KMS-11 (cell line): ENCODE results near the gene MAPK8IP1.
A peak's percentile ranks its signal among the peaks of the same experiment; 100 is the strongest.

ENCODE experiments used
- H2AFZ ChIP-seq: fragments of 200-600 bp; sonication (generic); 2 replicates; pipeline ENCODE4 v1.6.1; 2016; ENCODE audit warnings: antibody characterized with exemption, mixed run types, low read depth
- H3K27ac ChIP-seq: fragments of 200-600 bp; sonication (generic); 2 replicates; pipeline ENCODE4 v1.6.1; 2016; ENCODE audit warnings: mild to moderate bottlenecking, mixed run types
- H3K27me3 ChIP-seq: fragments of 200-600 bp; sonication (generic); 2 replicates; pipeline ENCODE4 v1.6.1; 2017; ENCODE audit warnings: mild to moderate bottlenecking, low read depth, mixed run types, moderate library complexity; ENCODE audit not compliant: insufficient read depth
- H3K36me3 ChIP-seq: fragments of 200-600 bp; sonication (generic); 2 replicates; pipeline ENCODE4 v1.6.1; 2017; ENCODE audit warnings: mild to moderate bottlenecking, mixed run types; ENCODE audit not compliant: insufficient read depth
- H3K4me1 ChIP-seq: fragments of 200-600 bp; sonication (generic); 2 replicates; pipeline ENCODE4 v1.6.1; 2016; ENCODE audit warnings: mild to moderate bottlenecking, low read depth, mixed run types; ENCODE audit not compliant: poor library complexity, severe bottlenecking
- H3K4me2 ChIP-seq: fragments of 200-600 bp; sonication (generic); 2 replicates; pipeline ENCODE4 v1.7.0; 2016; ENCODE audit warnings: mild to moderate bottlenecking, mixed run types
- H3K4me3 ChIP-seq: fragments of 200-600 bp; sonication (generic); IDR thresholded peaks from 2 replicates; pipeline ENCODE4 v1.6.1; 2017; ENCODE audit warnings: low read depth, low read length, mixed read lengths; ENCODE audit not compliant: insufficient read depth
- H3K79me2 ChIP-seq: fragments of 200-600 bp; sonication (generic); 2 replicates; pipeline ENCODE4 v1.6.1; 2016; ENCODE audit warnings: low read depth, mixed run types; ENCODE audit not compliant: insufficient read depth
- H3K9ac ChIP-seq: fragments of 200-600 bp; sonication (generic); 2 replicates; pipeline ENCODE4 v1.6.1; 2016; ENCODE audit warnings: mild to moderate bottlenecking, mixed run types
- H4K20me1 ChIP-seq: fragments of 200-600 bp; sonication (generic); 2 replicates; pipeline ENCODE4 v1.6.1; 2016; ENCODE audit warnings: mild to moderate bottlenecking, mixed run types; ENCODE audit not compliant: insufficient read depth
- TF ChIP-seq, protein P1 (sequence below): fragments of 200-600 bp; sonication (generic); conservative IDR thresholded peaks from 2 replicates; pipeline ENCODE4 v1.6.1; 2017; ENCODE audit warnings: low read depth, mild to moderate bottlenecking, antibody characterized with exemption, low read length, moderate library complexity, mixed read lengths

The MAPK8IP1 gene

DNA sequence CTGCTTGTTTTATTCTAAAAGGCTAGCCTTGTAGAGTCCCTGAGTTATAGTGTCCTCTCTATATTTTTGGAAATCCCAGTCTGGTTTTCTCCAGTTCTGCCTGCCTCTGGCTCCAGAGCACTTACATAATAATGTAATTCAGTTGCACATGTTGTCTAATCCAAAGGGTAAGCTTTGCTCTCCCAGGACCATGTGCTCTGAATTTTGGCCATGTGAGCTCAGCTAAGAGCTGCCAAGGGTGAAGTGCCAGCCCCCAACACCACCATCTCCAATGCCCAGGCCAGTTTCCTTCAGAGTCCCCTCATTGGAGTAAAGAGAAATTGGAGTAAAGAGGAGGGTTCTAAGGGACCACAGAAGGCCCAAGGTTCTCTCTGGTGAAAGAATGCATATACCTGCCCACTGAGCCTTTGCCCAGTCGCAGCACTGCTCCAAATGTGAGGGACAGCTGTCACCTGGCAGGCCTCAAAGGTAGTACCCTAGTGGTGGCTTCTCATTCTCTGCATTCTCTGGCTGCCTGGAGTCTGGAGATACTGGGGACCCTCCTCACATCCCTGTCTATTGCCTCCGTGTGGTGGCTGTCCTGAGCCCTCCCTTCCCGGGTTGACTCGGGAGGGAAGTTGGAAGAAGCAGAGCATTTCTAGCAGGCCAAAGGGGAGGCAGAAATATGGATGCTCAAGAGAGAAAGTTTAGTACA is 33.3 kb upstream of the MAPK8IP1 start:
- Histone ChIP-seq H3K4me2 (peak overlapping the region; percentile 32), H3K4me1 (peaks cover 55% of the 10 kb centered on the region), H3K4me3 (no peak overlapping the region), H2AFZ (no peak overlapping the region), H3K36me3 (no peaks in the 10 kb centered on the region), H3K27me3 (no peaks in the 10 kb centered on the region), H3K9ac (no peak overlapping the region), H4K20me1 (no peaks in the 10 kb centered on the region), H3K27ac (peak overlapping the region; percentile 9; the same call in 1 of the 2 replicates), H3K79me2 (peaks cover 54% of the 10 kb centered on the region; the same call in 1 of the 2 replicates)
- TF ChIP-seq, protein P1, sequence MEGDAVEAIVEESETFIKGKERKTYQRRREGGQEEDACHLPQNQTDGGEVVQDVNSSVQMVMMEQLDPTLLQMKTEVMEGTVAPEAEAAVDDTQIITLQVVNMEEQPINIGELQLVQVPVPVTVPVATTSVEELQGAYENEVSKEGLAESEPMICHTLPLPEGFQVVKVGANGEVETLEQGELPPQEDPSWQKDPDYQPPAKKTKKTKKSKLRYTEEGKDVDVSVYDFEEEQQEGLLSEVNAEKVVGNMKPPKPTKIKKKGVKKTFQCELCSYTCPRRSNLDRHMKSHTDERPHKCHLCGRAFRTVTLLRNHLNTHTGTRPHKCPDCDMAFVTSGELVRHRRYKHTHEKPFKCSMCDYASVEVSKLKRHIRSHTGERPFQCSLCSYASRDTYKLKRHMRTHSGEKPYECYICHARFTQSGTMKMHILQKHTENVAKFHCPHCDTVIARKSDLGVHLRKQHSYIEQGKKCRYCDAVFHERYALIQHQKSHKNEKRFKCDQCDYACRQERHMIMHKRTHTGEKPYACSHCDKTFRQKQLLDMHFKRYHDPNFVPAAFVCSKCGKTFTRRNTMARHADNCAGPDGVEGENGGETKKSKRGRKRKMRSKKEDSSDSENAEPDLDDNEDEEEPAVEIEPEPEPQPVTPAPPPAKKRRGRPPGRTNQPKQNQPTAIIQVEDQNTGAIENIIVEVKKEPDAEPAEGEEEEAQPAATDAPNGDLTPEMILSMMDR = no peak

DNA sequence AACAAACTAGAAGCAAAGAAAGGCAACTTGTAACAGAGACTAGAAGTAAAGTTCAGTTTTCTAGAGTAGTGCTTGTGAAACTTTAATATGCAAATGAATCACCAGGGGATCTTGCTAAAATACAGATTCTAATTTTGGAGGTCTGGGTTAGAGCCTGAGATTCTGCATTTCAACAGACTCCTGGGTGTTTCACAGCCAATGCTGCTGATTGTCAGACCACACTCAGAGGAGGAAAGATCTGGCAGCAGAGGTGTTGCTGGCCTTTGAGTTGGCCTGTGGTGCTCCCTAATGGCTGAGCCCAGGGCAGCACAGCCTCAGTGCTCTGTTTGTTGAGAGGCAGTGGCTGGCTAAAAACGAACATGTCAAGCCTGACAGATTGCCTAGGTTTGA is 32.7 kb upstream of the MAPK8IP1 start:
- Histone ChIP-seq H3K4me1 (peaks cover 61% of the 10 kb centered on the region), H2AFZ (no peak overlapping the region), H4K20me1 (no peaks in the 10 kb centered on the region), H3K79me2 (peaks cover 54% of the 10 kb centered on the region; the same call in 1 of the 2 replicates), H3K4me3 (no peak overlapping the region), H3K4me2 (peak overlapping the region; percentile 32), H3K36me3 (no peaks in the 10 kb centered on the region), H3K27ac (peak overlapping the region; percentile 9; the same call in 1 of the 2 replicates), H3K9ac (no peak overlapping the region), H3K27me3 (no peaks in the 10 kb centered on the region)
- TF ChIP-seq, protein P1 = no peak

DNA sequence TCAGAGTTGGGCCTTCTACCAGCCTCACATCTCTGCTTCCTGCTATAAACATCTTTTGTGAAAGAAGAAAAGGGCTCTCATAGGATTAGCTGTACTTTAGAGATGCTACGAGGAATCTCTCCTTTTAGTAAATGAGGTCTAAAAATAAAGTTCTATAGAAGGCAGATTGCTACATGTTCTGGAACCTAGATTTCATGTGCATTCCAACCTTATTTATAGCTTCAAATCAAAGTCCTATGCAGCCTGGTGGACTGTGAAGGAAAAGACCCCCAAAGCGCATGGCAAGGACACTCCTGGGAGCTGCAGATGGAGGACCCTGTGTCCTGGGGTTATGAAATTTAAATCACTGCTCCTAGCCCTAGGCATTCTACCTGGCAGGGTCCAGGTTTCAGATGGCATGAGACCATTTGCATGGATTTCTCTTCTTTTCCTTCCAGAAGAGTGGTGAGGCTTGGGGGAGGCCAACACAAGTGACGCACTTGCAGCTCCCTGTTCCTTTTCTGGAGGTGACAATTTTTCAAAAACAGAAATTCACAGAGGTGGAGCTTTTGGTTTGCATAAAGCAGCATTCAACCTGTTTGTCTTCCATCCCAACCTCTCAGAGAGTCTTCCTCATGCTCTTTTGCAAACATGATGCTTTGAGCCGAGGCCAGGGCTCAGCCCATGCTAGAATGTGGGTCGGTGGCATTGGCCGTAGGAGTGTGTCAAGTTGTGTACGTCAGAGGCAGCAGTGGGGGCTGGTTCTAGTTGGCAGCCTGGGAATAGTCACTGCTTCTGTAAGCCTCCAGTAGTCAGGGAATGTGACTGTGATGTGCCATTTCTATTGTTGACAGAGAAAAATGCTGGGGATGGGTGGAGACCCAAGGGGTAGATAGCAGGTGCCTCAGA is 31.9 kb upstream of the MAPK8IP1 start:
- Histone ChIP-seq H3K4me2 (peak overlapping the region; percentile 32), H3K79me2 (peaks cover 49% of the 10 kb centered on the region; the same call in 1 of the 2 replicates), H3K36me3 (no peaks in the 10 kb centered on the region), H3K27ac (0 out of 2 replicates have a peak overlapping the region, but pooled peaks have one; percentile 9), H2AFZ (no peak overlapping the region), H3K4me1 (peaks cover 65% of the 10 kb centered on the region), H3K27me3 (no peaks in the 10 kb centered on the region), H3K4me3 (no peak overlapping the region), H4K20me1 (no peaks in the 10 kb centered on the region), H3K9ac (no peak overlapping the region)
- TF ChIP-seq, protein P1 = no peak

DNA sequence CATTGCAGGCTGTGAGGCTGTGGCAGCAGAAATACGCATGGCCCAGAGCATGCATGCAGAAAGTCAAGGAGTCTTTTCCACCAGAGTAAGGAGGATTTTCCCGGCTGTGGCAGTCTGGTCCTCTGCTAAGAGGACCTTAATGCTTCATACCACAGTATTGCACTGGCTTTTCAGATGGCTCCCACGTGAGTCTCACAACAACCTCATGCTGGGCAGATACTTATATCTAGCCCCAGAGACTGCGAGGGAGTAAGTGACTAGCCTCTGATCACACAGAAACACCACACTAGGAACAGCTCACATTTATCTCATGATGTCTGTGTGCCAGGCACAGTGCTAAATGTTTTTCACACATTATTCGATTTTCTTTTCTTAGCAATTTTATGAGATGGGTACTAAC is 30.1 kb upstream of the MAPK8IP1 start:
- peaks cover 33% of the 10 kb centered on the region; the same call in 1 of the 2 replicates for H3K79me2 ChIP-seq
- no peak overlapping the region for H3K4me2 ChIP-seq

More for the DNA sequence above, 30.1 kb upstream of the MAPK8IP1 start:
- Histone ChIP-seq H3K9ac (no peak overlapping the region), H4K20me1 (no peaks in the 10 kb centered on the region), H3K27me3 (no peaks in the 10 kb centered on the region), H3K27ac (no peak overlapping the region), H3K36me3 (no peaks in the 10 kb centered on the region), H3K4me1 (peaks cover 58% of the 10 kb centered on the region), H3K4me3 (no peak overlapping the region), H2AFZ (no peak overlapping the region)
- TF ChIP-seq, protein P1 = no peak
